Measurements from ENCODE around the gene SAMD4B. TPM values are rescaled to one million over a fixed set of nuclear protein-coding genes. Genes with fewer than 3 reads are reported as not detected.

Gene SAMD4B
- total RNA-seq, 1 donor from 2014 or later, result 100 TPM

- H3K4me1 Mint-ChIP-seq (ENCODE audit: unreplicated experiment), result no peaks in the 10 kb centered on the region
- H3K36me3 Mint-ChIP-seq (ENCODE audit: unreplicated experiment), result no peaks in the 10 kb centered on the region
These were observed 28.0 kb upstream of the SAMD4B start for GRCh38 chr19:39314016-39314728.

GRCh38 chr19:39315933-39316332 is 26.3 kb upstream of the SAMD4B start:
- Mint-ChIP-seq H3K27ac (ENCODE audit: unreplicated experiment) (no peak overlapping the region), H3K27me3 (ENCODE audit: unreplicated experiment) (peaks cover 25% of the 10 kb centered on the region), H3K9me3 (ENCODE audit: unreplicated experiment) (no peaks in the 10 kb centered on the region), H3K36me3 (ENCODE audit: unreplicated experiment) (no peaks in the 10 kb centered on the region), H3K4me1 (ENCODE audit: unreplicated experiment) (peaks cover 6% of the 10 kb centered on the region), H3K4me3 (ENCODE audit: unreplicated experiment) (no peak overlapping the region)
- DNase-seq (ENCODE audit: extremely low spot score, unreplicated experiment), result no peak
- TF ChIP-seq, protein P1, sequence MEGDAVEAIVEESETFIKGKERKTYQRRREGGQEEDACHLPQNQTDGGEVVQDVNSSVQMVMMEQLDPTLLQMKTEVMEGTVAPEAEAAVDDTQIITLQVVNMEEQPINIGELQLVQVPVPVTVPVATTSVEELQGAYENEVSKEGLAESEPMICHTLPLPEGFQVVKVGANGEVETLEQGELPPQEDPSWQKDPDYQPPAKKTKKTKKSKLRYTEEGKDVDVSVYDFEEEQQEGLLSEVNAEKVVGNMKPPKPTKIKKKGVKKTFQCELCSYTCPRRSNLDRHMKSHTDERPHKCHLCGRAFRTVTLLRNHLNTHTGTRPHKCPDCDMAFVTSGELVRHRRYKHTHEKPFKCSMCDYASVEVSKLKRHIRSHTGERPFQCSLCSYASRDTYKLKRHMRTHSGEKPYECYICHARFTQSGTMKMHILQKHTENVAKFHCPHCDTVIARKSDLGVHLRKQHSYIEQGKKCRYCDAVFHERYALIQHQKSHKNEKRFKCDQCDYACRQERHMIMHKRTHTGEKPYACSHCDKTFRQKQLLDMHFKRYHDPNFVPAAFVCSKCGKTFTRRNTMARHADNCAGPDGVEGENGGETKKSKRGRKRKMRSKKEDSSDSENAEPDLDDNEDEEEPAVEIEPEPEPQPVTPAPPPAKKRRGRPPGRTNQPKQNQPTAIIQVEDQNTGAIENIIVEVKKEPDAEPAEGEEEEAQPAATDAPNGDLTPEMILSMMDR (IDR thresholded peaks at IDR 0.05), result no peak

More at GRCh38 chr19:39314016-39314728, 28.0 kb upstream of the SAMD4B start:
- DNase-seq (ENCODE audit: extremely low spot score, unreplicated experiment), result no peak
- no peak overlapping the region for H3K27ac Mint-ChIP-seq (ENCODE audit: unreplicated experiment)
- TF ChIP-seq, protein P1 (IDR thresholded peaks at IDR 0.05), result no peak
- peaks cover 25% of the 10 kb centered on the region for H3K27me3 Mint-ChIP-seq (ENCODE audit: unreplicated experiment)
- H3K9me3 Mint-ChIP-seq (ENCODE audit: unreplicated experiment), result no peaks in the 10 kb centered on the region
- no peak overlapping the region for H3K4me3 Mint-ChIP-seq (ENCODE audit: unreplicated experiment)

- no peak overlapping the region for H3K27ac Mint-ChIP-seq (ENCODE audit: unreplicated experiment)
- no peaks in the 10 kb centered on the region for H3K36me3 Mint-ChIP-seq (ENCODE audit: unreplicated experiment)
- H3K9me3 Mint-ChIP-seq (ENCODE audit: unreplicated experiment), result no peaks in the 10 kb centered on the region
- H3K27me3 Mint-ChIP-seq (ENCODE audit: unreplicated experiment), result peaks cover 33% of the 10 kb centered on the region
- no peak for DNase-seq (ENCODE audit: extremely low spot score, unreplicated experiment)
- H3K4me1 Mint-ChIP-seq (ENCODE audit: unreplicated experiment), result peaks cover 11% of the 10 kb centered on the region
- H3K4me3 Mint-ChIP-seq (ENCODE audit: unreplicated experiment), result no peak overlapping the region
- TF ChIP-seq, protein P1 (IDR thresholded peaks at IDR 0.05), result no peak
These were observed 25.4 kb upstream of the SAMD4B start for GRCh38 chr19:39316627-39317321.

GRCh38 chr19:39317476-39317875 is 24.7 kb upstream of the SAMD4B start:
- H3K9me3 Mint-ChIP-seq (ENCODE audit: unreplicated experiment), result no peaks in the 10 kb centered on the region
- no peak overlapping the region for H3K27ac Mint-ChIP-seq (ENCODE audit: unreplicated experiment)
- no peak for DNase-seq (ENCODE audit: extremely low spot score, unreplicated experiment)
- TF ChIP-seq, protein P1 (IDR thresholded peaks at IDR 0.05), result no peak
- H3K4me1 Mint-ChIP-seq (ENCODE audit: unreplicated experiment), result peaks cover 11% of the 10 kb centered on the region
- no peak overlapping the region for H3K4me3 Mint-ChIP-seq (ENCODE audit: unreplicated experiment)
- peaks cover 34% of the 10 kb centered on the region for H3K27me3 Mint-ChIP-seq (ENCODE audit: unreplicated experiment)
- H3K36me3 Mint-ChIP-seq (ENCODE audit: unreplicated experiment), result no peaks in the 10 kb centered on the region

GRCh38 chr19:39318071-39318470 is 24.1 kb upstream of the SAMD4B start:
- Mint-ChIP-seq H3K36me3 (ENCODE audit: unreplicated experiment) (no peaks in the 10 kb centered on the region), H3K27ac (ENCODE audit: unreplicated experiment) (no peak overlapping the region), H3K4me1 (ENCODE audit: unreplicated experiment) (peaks cover 11% of the 10 kb centered on the region), H3K27me3 (ENCODE audit: unreplicated experiment) (peaks cover 35% of the 10 kb centered on the region), H3K9me3 (ENCODE audit: unreplicated experiment) (no peaks in the 10 kb centered on the region), H3K4me3 (ENCODE audit: unreplicated experiment) (no peak overlapping the region)
- no peak for DNase-seq (ENCODE audit: extremely low spot score, unreplicated experiment)
- TF ChIP-seq, protein P1 (IDR thresholded peaks at IDR 0.05), result no peak

Measured in osteocyte (in vitro differentiated cells).